PC-9 (cell line): ENCODE measurements around the gene CFAP65.

Experiments used
- EZH2 ChIP-seq: fragments of 200-600 bp; sonication (generic); IDR thresholded peaks from 2 replicates; pipeline ENCODE4 v1.8.0; 2017; ENCODE audit warnings: antibody characterized with exemption, low read depth
- TF ChIP-seq, protein P1 (sequence below): fragments of 200-600 bp; sonication (generic); conservative IDR thresholded peaks from 2 replicates; pipeline ENCODE4 v1.6.1; 2017; ENCODE audit warnings: mixed run types, antibody characterized with exemption, mild to moderate bottlenecking, moderate library complexity

DNA sequence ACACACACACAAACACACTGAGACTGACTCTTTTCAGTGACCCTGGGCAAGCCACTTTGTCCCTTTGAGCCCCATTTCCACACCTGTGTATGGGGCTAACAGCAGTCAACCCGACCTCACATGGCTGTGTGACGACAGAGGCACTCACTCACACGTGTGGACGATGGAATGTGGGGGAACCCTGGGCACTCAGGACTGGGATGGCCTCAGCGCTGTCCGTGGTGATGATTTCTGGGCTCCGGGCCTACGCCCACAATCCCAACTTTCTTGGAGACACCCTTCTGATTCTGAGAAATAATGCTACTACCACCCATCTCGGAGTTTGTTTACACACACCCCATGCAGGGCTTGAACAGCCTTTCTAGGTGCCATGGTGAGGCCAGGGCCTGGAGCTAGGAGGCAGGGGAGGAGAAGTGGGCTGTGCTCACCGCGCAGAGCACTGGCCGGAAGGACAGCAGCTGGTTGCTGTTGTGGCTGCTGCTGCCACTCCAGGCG, 49.6 kb downstream of the CFAP65 start:
- TF ChIP-seq, protein P1, sequence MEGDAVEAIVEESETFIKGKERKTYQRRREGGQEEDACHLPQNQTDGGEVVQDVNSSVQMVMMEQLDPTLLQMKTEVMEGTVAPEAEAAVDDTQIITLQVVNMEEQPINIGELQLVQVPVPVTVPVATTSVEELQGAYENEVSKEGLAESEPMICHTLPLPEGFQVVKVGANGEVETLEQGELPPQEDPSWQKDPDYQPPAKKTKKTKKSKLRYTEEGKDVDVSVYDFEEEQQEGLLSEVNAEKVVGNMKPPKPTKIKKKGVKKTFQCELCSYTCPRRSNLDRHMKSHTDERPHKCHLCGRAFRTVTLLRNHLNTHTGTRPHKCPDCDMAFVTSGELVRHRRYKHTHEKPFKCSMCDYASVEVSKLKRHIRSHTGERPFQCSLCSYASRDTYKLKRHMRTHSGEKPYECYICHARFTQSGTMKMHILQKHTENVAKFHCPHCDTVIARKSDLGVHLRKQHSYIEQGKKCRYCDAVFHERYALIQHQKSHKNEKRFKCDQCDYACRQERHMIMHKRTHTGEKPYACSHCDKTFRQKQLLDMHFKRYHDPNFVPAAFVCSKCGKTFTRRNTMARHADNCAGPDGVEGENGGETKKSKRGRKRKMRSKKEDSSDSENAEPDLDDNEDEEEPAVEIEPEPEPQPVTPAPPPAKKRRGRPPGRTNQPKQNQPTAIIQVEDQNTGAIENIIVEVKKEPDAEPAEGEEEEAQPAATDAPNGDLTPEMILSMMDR = no peak
- TF ChIP-seq EZH2 = no peak
